Mammary epithelial cell (primary cell): ENCODE results near the gene PCMT1.

Experiments used
- CTCF ChIP-seq, 2 donors: IDR thresholded peaks in 1 of 2; conservative IDR thresholded peaks in 1 of 2; 2 replicates each; pipeline ENCODE4 v1.5.1; 2011 to 2012; ENCODE audit warnings: inconsistent platforms in 2 of 2, low read length in 2 of 2, mild to moderate bottlenecking in 2 of 2, control low read depth in 1 of 2, low read depth in 1 of 2; ENCODE audit not compliant: insufficient read depth in 1 of 2; ENCODE audit errors: extremely low read depth in 1 of 2
- EZH2 ChIP-seq: IDR thresholded peaks from 2 replicates; pipeline ENCODE4 v1.6.1; 2012; ENCODE audit warnings: low read length, inconsistent platforms, borderline replicate concordance

- TF ChIP-seq CTCF (conservative IDR thresholded peaks at IDR 0.05 in 1 of 2, IDR thresholded peaks at IDR 0.05 in 1 of 2; ENCODE audit: extremely low read depth in 1 of 2, insufficient read depth in 1 of 2, low read depth in 1 of 2, low read length in 2 of 2): no peak
- TF ChIP-seq EZH2: no peak
These were observed 106.9 kb downstream of the PCMT1 start for GRCh38 chr6:149856256-149856994.
